Activated CD4-positive, alpha-beta T cell treated with anti-CD3 and anti-CD28 coated beads, Interleukin-2, amount 50 U/mL, for 4 hours (primary cell): ENCODE data around the gene CD81.

Experiments used
- DNase-seq, 2 experiments: peaks; one replicate each; pipeline ENCODE4 v3.0.0-alpha.2; 2020

Gene CD81

GRCh38 chr11:2423157-2424025 lies 46.3 kb downstream of the CD81 start:
- no peak for DNase-seq

GRCh38 chr11:2424811-2425495 lies 47.8 kb downstream of the CD81 start:
- no peak for DNase-seq

GRCh38 chr11:2425506-2425905 lies 48.4 kb downstream of the CD81 start:
- no peak for DNase-seq

- no peak for DNase-seq
These were observed 49.1 kb downstream of the CD81 start for GRCh38 chr11:2426221-2426620.

GRCh38 chr11:2426826-2427521 lies 49.9 kb downstream of the CD81 start:
- DNase-seq, result no peak

GRCh38 chr11:2427721-2428321 lies 50.7 kb downstream of the CD81 start:
- no peak for DNase-seq

GRCh38 chr11:2428322-2428795 lies 51.2 kb downstream of the CD81 start:
- DNase-seq, result peak; percentile 88 to 91

- DNase-seq, result no peak
These were observed 54.3 kb downstream of the CD81 start for GRCh38 chr11:2431395-2431794.

- DNase-seq, result no peak
These were observed 55.1 kb downstream of the CD81 start for GRCh38 chr11:2432171-2432621.

- no peak for DNase-seq
These were observed 55.5 kb downstream of the CD81 start for GRCh38 chr11:2432628-2433071.

- no peak for DNase-seq
These were observed 56.2 kb downstream of the CD81 start for GRCh38 chr11:2433106-2433925.

GRCh38 chr11:2434008-2434407 lies 56.9 kb downstream of the CD81 start:
- no peak for DNase-seq

- no peak for DNase-seq
These were observed 57.6 kb downstream of the CD81 start for GRCh38 chr11:2434506-2435255.

GRCh38 chr11:2435288-2436012 lies 58.3 kb downstream of the CD81 start:
- DNase-seq, result no peak

GRCh38 chr11:2436013-2436520 lies 59.0 kb downstream of the CD81 start:
- no peak for DNase-seq

- no peak for DNase-seq
These were observed 59.5 kb downstream of the CD81 start for GRCh38 chr11:2436521-2437031.

- DNase-seq, result no peak
These were observed 60.4 kb downstream of the CD81 start for GRCh38 chr11:2437516-2437915.

- no peak for DNase-seq
These were observed 62.7 kb downstream of the CD81 start for GRCh38 chr11:2439820-2440219.

GRCh38 chr11:2440646-2441045 lies 63.5 kb downstream of the CD81 start:
- no peak for DNase-seq

GRCh38 chr11:2441171-2441570 lies 64.1 kb downstream of the CD81 start:
- DNase-seq, result no peak
